Activated CD8-positive, alpha-beta memory T cell treated with anti-CD3 and anti-CD28 coated beads, Interleukin-2, amount 50 U/mL, for 1 hour (primary cell): ENCODE measurements around the gene EEFSEC.

Experiments used
- DNase-seq: peaks from one replicate; pipeline ENCODE4 v3.0.0-alpha.2; 2020; ENCODE audit errors: extremely low read depth

The EEFSEC gene

GRCh38 chr3:128242818-128243601 lies 89.7 kb downstream of the EEFSEC start:
- DNase-seq: no peak

- no peak for DNase-seq
These were observed 90.6 kb downstream of the EEFSEC start for GRCh38 chr3:128243602-128244504.

DNA sequence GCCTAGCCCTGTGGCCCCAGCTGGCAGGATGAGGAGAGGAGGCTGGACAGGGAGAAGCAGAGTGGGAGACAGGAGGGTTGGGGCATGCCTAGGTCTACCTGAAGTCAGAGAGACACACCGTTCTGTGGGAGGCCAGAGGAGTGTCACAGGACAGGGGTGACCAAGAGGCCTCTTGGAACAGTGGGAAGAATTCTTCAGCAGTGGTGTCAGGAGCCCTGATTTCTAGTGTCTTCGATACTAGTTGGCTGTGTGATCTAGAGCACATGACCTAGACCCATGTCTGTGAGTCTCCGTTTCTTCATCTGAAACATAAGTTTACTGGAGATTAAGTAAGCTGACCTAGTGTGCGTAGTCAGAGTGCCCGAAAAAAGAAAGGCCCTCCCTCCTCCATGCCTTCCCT lies 92.2 kb downstream of the EEFSEC start:
- no peak for DNase-seq

GRCh38 chr3:128247666-128248409 lies 94.6 kb downstream of the EEFSEC start:
- DNase-seq: no peak

- no peak for DNase-seq
These were observed 98.8 kb downstream of the EEFSEC start for GRCh38 chr3:128252083-128252482.

DNA sequence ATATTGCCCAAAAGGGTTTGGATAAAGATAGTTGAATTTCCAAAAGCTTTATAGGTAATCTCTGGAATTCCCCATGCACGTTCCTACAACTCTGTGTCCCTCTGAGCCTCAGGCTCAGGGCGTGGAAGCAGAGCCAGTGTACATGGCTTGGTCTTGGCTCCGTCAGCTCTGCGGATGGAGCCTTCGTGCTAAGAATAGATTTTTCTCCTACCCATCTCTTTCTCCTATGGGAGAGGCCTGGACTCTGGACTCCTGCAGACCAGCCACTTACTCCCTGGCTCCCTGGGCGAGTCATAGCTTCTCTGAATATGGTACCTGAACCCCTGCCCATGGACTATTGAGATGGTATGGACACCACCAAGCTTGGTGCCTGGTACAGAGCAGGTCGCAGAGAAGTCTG lies 99.9 kb downstream of the EEFSEC start:
- DNase-seq: no peak

DNA sequence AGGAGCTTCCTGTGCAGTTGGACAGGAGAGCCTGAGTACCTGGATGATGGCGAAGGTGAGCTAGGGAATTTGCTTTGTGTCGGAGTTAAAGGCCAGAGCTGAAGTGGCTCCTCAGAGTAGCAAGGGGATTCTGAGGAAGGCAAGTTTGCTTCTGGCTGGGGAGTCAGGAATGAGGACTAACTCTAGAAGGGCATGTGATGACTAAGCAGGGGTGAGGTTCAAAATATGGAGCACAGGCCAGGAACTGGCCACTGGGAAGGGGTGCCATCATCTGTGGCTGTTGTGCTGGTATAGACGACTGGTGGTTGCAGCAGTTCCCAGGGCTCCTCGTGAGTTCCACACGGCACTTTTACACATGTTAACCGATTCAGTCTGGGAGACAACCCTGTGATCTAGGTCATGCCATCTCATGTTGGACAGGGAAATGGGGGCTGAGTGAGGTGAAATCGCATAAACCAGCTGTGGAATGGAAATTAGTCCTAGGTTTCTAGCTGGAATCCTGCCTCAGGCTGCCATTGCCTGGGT lies 100.8 kb downstream of the EEFSEC start:
- DNase-seq: no peak

GRCh38 chr3:128254967-128255366 lies 101.7 kb downstream of the EEFSEC start:
- no peak for DNase-seq

DNA sequence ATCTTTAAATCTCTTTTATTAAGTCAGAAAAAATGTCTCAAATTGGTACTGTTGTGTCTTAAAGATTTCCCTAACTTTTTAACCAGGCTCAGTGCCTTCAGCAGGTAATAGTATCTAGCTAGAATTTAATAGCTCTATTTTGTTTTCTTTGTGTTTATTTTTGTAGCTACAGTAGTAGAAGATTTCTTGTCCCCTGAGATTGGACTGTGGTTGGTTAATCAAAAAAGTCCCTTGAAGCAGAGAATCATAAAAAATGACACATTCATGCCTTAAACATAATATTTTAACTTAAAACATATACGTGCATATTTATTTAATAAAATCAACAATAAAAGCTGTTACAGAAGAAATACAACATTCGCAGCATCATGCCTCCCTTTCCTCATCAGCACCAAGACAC lies 102.8 kb downstream of the EEFSEC start:
- no peak for DNase-seq

GRCh38 chr3:128257632-128258031 lies 104.4 kb downstream of the EEFSEC start:
- DNase-seq: no peak

- no peak for DNase-seq
These were observed 107.0 kb downstream of the EEFSEC start for GRCh38 chr3:128260275-128260674.

DNA sequence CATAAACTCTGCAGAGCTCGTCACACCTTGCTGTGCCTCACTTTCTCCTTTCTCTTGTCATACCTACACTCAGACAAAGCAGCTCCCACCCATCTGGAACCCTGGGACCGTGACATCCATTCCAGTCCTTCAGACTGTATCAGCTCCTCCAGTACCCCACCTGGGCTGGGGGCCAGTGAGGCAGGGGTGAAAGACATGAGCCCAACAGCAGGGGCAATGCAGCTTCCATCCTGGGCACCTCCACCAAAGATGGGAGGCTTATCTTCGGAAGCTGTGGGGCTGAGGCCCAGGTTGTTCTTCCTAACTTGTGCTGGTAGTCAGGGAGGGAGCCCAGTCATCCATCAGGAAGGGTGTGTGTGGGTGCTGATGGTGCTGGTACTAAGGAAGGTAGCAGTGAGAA lies 109.2 kb downstream of the EEFSEC start:
- DNase-seq: no peak

- no peak for DNase-seq
These were observed 109.8 kb downstream of the EEFSEC start for GRCh38 chr3:128263118-128263517.

DNA sequence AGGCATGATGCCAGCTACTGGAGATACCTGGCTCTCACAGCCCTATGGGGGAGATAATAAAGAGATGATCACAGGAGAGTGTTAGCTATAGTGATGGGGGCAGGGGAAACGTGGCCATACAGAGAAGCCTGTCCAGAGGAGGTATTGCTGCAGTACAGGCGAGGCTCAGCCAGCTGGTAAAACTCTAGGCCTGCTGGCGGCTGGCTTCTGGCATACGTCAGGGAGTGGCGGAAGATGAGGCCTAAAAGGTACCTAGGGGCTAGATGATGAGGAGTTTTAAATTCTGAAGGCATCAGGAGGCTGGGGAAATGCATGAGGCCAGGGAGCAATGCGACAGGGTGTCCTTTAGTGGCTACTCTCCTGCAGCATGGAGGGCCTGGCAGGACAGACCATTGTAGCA lies 110.7 kb downstream of the EEFSEC start:
- DNase-seq: no peak

GRCh38 chr3:128266453-128266852 lies 113.2 kb downstream of the EEFSEC start:
- DNase-seq: no peak

DNA sequence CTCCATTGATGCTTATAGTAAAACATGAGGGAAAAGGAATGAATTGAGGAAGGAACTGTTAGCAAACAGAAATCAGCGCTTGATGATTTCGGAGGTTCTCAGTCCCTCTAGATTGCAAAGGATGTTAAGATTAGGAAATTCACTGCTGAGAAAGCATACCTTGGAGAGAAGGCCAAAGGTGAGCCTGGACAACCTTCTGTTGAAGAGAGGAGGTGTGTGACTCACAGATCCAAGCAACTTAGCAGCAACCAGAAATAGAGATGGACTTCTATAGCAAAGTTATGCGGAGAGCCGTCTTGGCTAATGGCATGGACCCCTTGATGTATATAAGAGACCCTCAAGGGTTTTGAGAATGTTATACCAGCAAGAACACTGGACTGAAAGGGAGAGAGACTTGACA lies 114.3 kb downstream of the EEFSEC start:
- DNase-seq: no peak

- no peak for DNase-seq
These were observed 115.9 kb downstream of the EEFSEC start for GRCh38 chr3:128269006-128269775.

GRCh38 chr3:128269796-128270195 lies 116.5 kb downstream of the EEFSEC start:
- no peak for DNase-seq

DNA sequence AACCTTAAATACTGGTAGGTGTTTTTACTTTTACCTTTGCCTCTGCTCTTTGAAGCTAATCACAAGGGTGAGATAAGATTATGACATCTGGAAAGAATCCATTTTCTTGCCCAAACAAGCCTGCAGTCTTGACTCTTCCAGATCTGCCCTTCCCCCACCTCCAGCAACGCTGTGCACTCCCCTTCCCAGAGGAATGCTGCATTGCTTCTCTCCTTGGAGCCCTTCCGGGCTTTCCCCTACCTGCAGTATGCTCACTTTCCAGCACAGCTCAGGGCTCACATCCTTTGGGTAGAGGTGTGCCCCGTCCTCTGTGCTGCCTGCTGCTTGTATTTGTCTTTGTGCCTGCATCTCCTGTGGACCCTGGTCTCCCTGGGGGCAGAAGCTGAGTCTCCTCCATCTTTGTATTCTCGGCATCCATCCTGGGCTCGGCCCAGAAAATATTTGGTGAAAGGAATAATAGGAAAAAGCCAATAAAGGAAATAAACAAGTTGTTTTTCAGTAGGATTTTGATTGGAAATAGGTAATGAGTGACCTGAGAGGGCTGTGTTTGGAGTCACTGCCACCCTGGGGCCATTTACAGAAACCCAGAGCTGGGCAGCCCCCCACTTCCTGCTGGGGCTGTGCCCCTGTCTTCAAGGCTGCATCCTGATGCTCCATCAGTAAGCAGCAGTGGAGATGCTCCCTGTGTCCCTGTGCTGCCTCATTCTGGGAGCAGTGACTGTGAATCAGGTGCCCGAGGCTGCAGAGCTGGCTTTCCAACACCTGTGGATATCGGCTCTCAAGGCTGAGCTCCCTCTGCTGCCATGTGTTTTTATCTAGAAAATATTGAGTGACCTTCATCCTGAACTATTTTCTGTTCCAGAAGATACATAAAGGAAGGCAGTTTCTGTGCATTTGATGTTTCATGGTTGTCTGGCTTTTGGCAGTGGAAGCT lies 117.5 kb downstream of the EEFSEC start:
- DNase-seq: no peak
